OCI-LY1 (cell line): Measurements from ENCODE around the gene SLC4A5.
"Not testable (repeated sequence)": the region's sequence is repeated elsewhere in the genome, so short reads cannot be mapped to it uniquely, and the experiment has no call there.

ENCODE experiments used
- H2AFZ ChIP-seq: fragments of 200-600 bp; sonication (generic), shearing (Covaris generic); 2 replicates; pipeline ENCODE4 v1.6.0; 2014; ENCODE audit warnings: antibody characterized with exemption, mild to moderate bottlenecking, low read length
- H3F3A ChIP-seq: fragments of 200-600 bp; sonication (generic), shearing (Covaris generic); 2 replicates; pipeline ENCODE4 v1.6.0; 2014; ENCODE audit warnings: mild to moderate bottlenecking, antibody characterized with exemption, low read length, moderate library complexity; ENCODE audit not compliant: insufficient read depth
- H3K27ac ChIP-seq: fragments of 200-600 bp; sonication (generic); 2 replicates; pipeline ENCODE4 v1.5.1; 2014; ENCODE audit warnings: low read length, mixed run types, mild to moderate bottlenecking, low read depth; ENCODE audit not compliant: poor library complexity, severe bottlenecking
- H3K27me3 ChIP-seq: fragments of 200-600 bp; sonication (generic); 2 replicates; pipeline ENCODE4 v1.6.0; 2014; ENCODE audit warnings: antibody characterized with exemption, mild to moderate bottlenecking, low read length, moderate library complexity; ENCODE audit not compliant: insufficient read depth
- H3K36me3 ChIP-seq: fragments of 200-600 bp; sonication (generic); 2 replicates; pipeline ENCODE4 v1.6.1; 2014; ENCODE audit warnings: mild to moderate bottlenecking, antibody characterized with exemption, low read length, moderate library complexity, mixed read lengths; ENCODE audit not compliant: insufficient read depth
- H3K4me1 ChIP-seq: fragments of 200-600 bp; sonication (generic); 2 replicates; pipeline ENCODE4 v1.5.1; 2014; ENCODE audit warnings: mild to moderate bottlenecking, low read length, moderate library complexity; ENCODE audit not compliant: insufficient read depth, severe bottlenecking
- H3K4me2 ChIP-seq: fragments of 200-600 bp; sonication (generic), shearing (Covaris generic); 2 replicates; pipeline ENCODE4 v1.6.1; 2014; ENCODE audit warnings: low read length
- H3K4me3 ChIP-seq: fragments of 200-600 bp; sonication (generic); 2 replicates; pipeline ENCODE4 v1.5.1; 2014; ENCODE audit warnings: low read length, low read depth, mild to moderate bottlenecking, mixed read lengths; ENCODE audit not compliant: poor library complexity, severe bottlenecking
- H3K79me2 ChIP-seq: fragments of 200-600 bp; shearing (Covaris generic); 2 replicates; pipeline ENCODE4 v1.6.1; 2016; ENCODE audit warnings: mixed run types, low read length, mixed read lengths; ENCODE audit not compliant: insufficient read depth
- H3K9ac ChIP-seq: fragments of 200-600 bp; sonication (generic), shearing (Covaris generic); 2 replicates; pipeline ENCODE4 v1.6.1; 2014; ENCODE audit warnings: mild to moderate bottlenecking, low read length, mixed read lengths
- H3K9me2 ChIP-seq: fragments of 200-600 bp; sonication (generic), shearing (Covaris generic); 2 replicates; pipeline ENCODE4 v1.6.1; 2014; ENCODE audit warnings: low read depth, mild to moderate bottlenecking, low read length, mixed read lengths
- H3K9me3 ChIP-seq: fragments of 200-600 bp; shearing (Covaris generic); 2 replicates; pipeline ENCODE4 v1.6.1; 2014; ENCODE audit warnings: low read length, mixed read lengths
- H4K20me1 ChIP-seq: fragments of 200-600 bp; sonication (generic), shearing (Covaris generic); 2 replicates; pipeline ENCODE4 v1.6.0; 2016; ENCODE audit warnings: mild to moderate bottlenecking, low read length; ENCODE audit not compliant: insufficient read depth
- CTCF ChIP-seq: fragments of 200-600 bp; sonication (generic), shearing (Covaris generic); IDR thresholded peaks from 2 replicates; pipeline ENCODE4 v1.5.1; 2017; ENCODE audit warnings: mild to moderate bottlenecking, antibody characterized with exemption, low read length, moderate library complexity, mixed read lengths
- EZH2 ChIP-seq: fragments of 200-600 bp; sonication (generic), shearing (Covaris generic); IDR thresholded peaks from 2 replicates; pipeline ENCODE4 v1.8.0; 2017; ENCODE audit warnings: borderline replicate concordance, mixed run types, mild to moderate bottlenecking, antibody characterized with exemption, low read length, moderate library complexity, mixed read lengths

Gene SLC4A5

GRCh38 chr2:74188696-74189095 lies 154.5 kb downstream of the SLC4A5 start:
- no peaks in the 10 kb centered on the region for H3K9me3 ChIP-seq
- H3K4me1 ChIP-seq: peaks cover 55% of the 10 kb centered on the region
- H3K9ac ChIP-seq: no peak overlapping the region
- peak overlapping the region; percentile 55 for H3K27ac ChIP-seq
- no peak overlapping the region for H3K4me3 ChIP-seq
- no peak overlapping the region for H2AFZ ChIP-seq
- H3K36me3 ChIP-seq: no peaks in the 10 kb centered on the region
- 0 out of 2 replicates have a peak, but pooled peaks cover 2% of the 10 kb centered on the region for H3F3A ChIP-seq
- no peaks in the 10 kb centered on the region for H3K9me2 ChIP-seq
- H4K20me1 ChIP-seq: no peaks in the 10 kb centered on the region
- H3K4me2 ChIP-seq: no peak overlapping the region
- no peaks in the 10 kb centered on the region for H3K79me2 ChIP-seq
- H3K27me3 ChIP-seq: no peaks in the 10 kb centered on the region
- TF ChIP-seq CTCF: no peak
- TF ChIP-seq EZH2: no peak

GRCh38 chr2:74188018-74188601 lies 155.1 kb downstream of the SLC4A5 start:
- peak overlapping the region; percentile 56 for H3K27ac ChIP-seq
- H3K27me3 ChIP-seq: no peaks in the 10 kb centered on the region
- H3F3A ChIP-seq: 0 out of 2 replicates have a peak, but pooled peaks cover 6% of the 10 kb centered on the region
- no peak overlapping the region for H3K9ac ChIP-seq
- H3K9me2 ChIP-seq: no peaks in the 10 kb centered on the region
- H3K4me2 ChIP-seq: no peak overlapping the region
- H3K79me2 ChIP-seq: no peaks in the 10 kb centered on the region
- no peak overlapping the region for H2AFZ ChIP-seq
- TF ChIP-seq CTCF (no peak), EZH2 (no peak)
- no peaks in the 10 kb centered on the region for H3K9me3 ChIP-seq
- H3K36me3 ChIP-seq: no peaks in the 10 kb centered on the region
- H4K20me1 ChIP-seq: no peaks in the 10 kb centered on the region
- no peak overlapping the region for H3K4me3 ChIP-seq
- peaks cover 58% of the 10 kb centered on the region for H3K4me1 ChIP-seq

- not testable (repeated sequence) for H3K9me3 ChIP-seq, H3K4me3 ChIP-seq, H3K4me2 ChIP-seq, H3K9me2 ChIP-seq, H3K79me2 ChIP-seq, H3K27me3 ChIP-seq, H3K36me3 ChIP-seq, H3F3A ChIP-seq, H4K20me1 ChIP-seq, H3K9ac ChIP-seq, H2AFZ ChIP-seq
- Histone ChIP-seq H3K4me1 (peaks cover 59% of the 10 kb centered on the region), H3K27ac (peak overlapping the region; percentile 95)
Measured at GRCh38 chr2:74186706-74187105, 156.5 kb downstream of the SLC4A5 start.

- H3K79me2 ChIP-seq: no peaks in the 10 kb centered on the region
- no peaks in the 10 kb centered on the region for H3K36me3 ChIP-seq
- peak overlapping the region; percentile 95 for H3K27ac ChIP-seq
- TF ChIP-seq EZH2: no peak
- no peak for TF ChIP-seq CTCF
- H3K4me2 ChIP-seq: peak overlapping the region; percentile 64
- H3K9ac ChIP-seq: peak overlapping the region; percentile 25; the same call in 1 of the 2 replicates
- H3K4me3 ChIP-seq: peak overlapping the region; percentile 50
- 0 out of 2 replicates have a peak, but pooled peaks cover 6% of the 10 kb centered on the region for H3F3A ChIP-seq
- peaks cover 59% of the 10 kb centered on the region for H3K4me1 ChIP-seq
- no peaks in the 10 kb centered on the region for H4K20me1 ChIP-seq
- H3K9me2 ChIP-seq: no peaks in the 10 kb centered on the region
- no peaks in the 10 kb centered on the region for H3K27me3 ChIP-seq
- no peak overlapping the region for H2AFZ ChIP-seq
- H3K9me3 ChIP-seq: no peaks in the 10 kb centered on the region
Measured at GRCh38 chr2:74186038-74186437, 157.2 kb downstream of the SLC4A5 start.
